IMR-90 (cell line): ENCODE data around the gene MACF1.

Experiments
- CTCF ChIP-seq: conservative IDR thresholded peaks from 2 replicates; pipeline ENCODE4 v1.5.1; 2012; ENCODE audit warnings: mild to moderate bottlenecking, low read depth, low read length, improper control_type of control experiment
- NFE2L2 ChIP-seq: fragments of 150-350 bp; IDR thresholded peaks from 2 replicates; pipeline ENCODE4 v1.6.1; 2016; ENCODE audit warnings: low read depth, mild to moderate bottlenecking, low read length
- POLR2A ChIP-seq: IDR thresholded peaks from 2 replicates; pipeline ENCODE4 v1.6.1; 2012; ENCODE audit warnings: mild to moderate bottlenecking, low read depth, low read length
- RAD21 ChIP-seq: IDR thresholded peaks from 2 replicates; pipeline ENCODE4 v1.6.1; 2012; ENCODE audit warnings: low read length, improper control_type of control experiment
- RFX5 ChIP-seq: IDR thresholded peaks from 2 replicates; pipeline ENCODE4 v1.8.0; 2012; ENCODE audit warnings: low read depth, mild to moderate bottlenecking, low read length, moderate library complexity
- USF2 ChIP-seq: fragments of 150-350 bp; IDR thresholded peaks from 2 replicates; pipeline ENCODE4 v1.6.1; 2017; ENCODE audit warnings: mild to moderate bottlenecking, antibody characterized with exemption, low read length, low read depth

- TF ChIP-seq CTCF (no peak), USF2 (no peak), POLR2A (no peak), RFX5 (no peak), NFE2L2 (no peak), RAD21 (no peak)
These were observed 45.1 kb upstream of the MACF1 start for GRCh38 chr1:39159224-39160036.
